HG03103 (cell line): ENCODE measurements around the gene PCDHGA8.
"Not testable (repeated sequence)": the region's sequence is repeated elsewhere in the genome, so short reads cannot be mapped to it uniquely, and the experiment has no call there.

ENCODE experiments used
- ATAC-seq: cut with Tn5 transposase; IDR thresholded peaks from one replicate; pipeline ENCODE4 v1.9.1; 2021; ENCODE audit warnings: low read depth; ENCODE audit not compliant: unreplicated experiment

Gene PCDHGA8

DNA sequence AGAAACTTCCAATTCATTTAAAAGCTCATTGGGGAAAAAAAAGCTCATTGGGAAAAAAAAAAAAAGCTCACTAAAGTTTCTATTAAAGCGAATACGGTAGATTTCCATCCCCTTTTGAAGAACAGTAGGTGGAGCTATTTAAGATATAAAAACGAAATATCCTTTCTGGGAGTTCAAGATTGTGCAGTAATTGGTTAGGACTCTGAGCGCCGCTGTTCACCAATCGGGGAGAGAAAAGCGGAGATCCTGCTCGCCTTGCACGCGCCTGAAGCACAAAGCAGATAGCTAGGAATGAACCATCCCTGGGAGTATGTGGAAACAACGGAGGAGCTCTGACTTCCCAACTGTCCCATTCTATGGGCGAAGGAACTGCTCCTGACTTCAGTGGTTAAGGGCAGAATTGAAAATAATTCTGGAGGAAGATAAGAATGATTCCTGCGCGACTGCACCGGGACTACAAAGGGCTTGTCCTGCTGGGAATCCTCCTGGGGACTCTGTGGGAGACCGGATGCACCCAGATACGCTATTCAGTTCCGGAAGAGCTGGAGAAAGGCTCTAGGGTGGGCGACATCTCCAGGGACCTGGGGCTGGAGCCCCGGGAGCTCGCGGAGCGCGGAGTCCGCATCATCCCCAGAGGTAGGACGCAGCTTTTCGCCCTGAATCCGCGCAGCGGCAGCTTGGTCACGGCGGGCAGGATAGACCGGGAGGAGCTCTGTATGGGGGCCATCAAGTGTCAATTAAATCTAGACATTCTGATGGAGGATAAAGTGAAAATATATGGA, 38.1 kb downstream of the PCDHGA8 start, which contains the start of gene PCDHGA12:
PCDHGA12 (plus strand) TSS at position 176 of the 782 bp plus-strand sequence; CDS start at position 429, 253 bp downstream.
- peak; percentile 80 for ATAC-seq

DNA sequence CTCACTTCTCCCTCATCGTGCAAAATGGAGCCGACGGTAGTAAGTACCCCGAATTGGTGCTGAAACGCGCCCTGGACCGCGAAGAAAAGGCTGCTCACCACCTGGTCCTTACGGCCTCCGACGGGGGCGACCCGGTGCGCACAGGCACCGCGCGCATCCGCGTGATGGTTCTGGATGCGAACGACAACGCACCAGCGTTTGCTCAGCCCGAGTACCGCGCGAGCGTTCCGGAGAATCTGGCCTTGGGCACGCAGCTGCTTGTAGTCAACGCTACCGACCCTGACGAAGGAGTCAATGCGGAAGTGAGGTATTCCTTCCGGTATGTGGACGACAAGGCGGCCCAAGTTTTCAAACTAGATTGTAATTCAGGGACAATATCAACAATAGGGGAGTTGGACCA, 38.9 kb downstream of the PCDHGA8 start:
- ATAC-seq, result peak; percentile 49

DNA sequence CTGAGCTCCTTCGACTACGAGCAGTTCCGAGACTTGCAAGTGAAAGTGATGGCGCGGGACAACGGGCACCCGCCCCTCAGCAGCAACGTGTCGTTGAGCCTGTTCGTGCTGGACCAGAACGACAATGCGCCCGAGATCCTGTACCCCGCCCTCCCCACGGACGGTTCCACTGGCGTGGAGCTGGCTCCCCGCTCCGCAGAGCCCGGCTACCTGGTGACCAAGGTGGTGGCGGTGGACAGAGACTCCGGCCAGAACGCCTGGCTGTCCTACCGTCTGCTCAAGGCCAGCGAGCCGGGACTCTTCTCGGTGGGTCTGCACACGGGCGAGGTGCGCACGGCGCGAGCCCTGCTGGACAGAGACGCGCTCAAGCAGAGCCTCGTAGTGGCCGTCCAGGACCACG, 39.9 kb downstream of the PCDHGA8 start:
- not testable (repeated sequence) for ATAC-seq

DNA sequence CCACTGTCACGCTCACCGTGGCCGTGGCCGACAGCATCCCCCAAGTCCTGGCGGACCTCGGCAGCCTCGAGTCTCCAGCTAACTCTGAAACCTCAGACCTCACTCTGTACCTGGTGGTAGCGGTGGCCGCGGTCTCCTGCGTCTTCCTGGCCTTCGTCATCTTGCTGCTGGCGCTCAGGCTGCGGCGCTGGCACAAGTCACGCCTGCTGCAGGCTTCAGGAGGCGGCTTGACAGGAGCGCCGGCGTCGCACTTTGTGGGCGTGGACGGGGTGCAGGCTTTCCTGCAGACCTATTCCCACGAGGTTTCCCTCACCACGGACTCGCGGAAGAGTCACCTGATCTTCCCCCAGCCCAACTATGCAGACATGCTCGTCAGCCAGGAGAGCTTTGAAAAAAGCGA, 40.3 kb downstream of the PCDHGA8 start:
- not testable (repeated sequence) for ATAC-seq

DNA sequence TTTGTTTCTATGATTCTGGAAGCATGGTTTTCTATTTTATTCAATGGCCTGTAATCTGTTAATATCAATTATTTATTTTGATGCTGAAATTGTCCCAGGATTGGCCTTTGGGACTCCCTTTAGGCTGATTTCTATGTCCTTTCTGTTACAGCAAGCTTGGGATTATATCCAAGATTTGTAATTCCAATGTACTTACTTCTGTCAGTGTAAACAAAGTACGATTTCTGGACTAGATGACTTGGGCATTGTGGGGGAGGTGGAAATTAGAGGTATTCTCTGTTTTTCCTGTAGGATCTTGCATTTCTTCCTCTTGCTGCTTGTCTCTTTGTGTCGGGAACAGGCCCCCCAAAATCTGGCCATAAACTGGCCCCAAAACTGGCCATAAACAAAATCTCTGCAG, 41.6 kb downstream of the PCDHGA8 start:
- no peak for ATAC-seq

DNA sequence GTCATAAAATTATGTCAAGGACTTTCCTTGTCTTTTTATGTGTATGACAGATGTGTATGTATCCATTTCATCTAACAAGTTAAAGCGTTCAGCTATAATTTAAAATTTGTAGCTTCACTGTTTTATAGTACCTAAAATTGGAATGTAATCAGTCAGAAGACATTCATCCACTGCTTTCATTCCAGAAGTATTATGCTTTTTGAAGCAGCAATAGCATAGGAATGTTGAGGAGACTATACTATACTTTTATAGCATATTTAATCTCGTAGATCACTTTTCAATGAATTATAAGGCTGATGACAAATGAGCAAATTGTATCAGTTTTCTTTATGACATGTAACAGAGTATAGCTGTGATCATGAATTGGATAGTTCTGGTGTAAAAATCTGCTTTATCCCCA, 44.8 kb downstream of the PCDHGA8 start:
- no peak for ATAC-seq

DNA sequence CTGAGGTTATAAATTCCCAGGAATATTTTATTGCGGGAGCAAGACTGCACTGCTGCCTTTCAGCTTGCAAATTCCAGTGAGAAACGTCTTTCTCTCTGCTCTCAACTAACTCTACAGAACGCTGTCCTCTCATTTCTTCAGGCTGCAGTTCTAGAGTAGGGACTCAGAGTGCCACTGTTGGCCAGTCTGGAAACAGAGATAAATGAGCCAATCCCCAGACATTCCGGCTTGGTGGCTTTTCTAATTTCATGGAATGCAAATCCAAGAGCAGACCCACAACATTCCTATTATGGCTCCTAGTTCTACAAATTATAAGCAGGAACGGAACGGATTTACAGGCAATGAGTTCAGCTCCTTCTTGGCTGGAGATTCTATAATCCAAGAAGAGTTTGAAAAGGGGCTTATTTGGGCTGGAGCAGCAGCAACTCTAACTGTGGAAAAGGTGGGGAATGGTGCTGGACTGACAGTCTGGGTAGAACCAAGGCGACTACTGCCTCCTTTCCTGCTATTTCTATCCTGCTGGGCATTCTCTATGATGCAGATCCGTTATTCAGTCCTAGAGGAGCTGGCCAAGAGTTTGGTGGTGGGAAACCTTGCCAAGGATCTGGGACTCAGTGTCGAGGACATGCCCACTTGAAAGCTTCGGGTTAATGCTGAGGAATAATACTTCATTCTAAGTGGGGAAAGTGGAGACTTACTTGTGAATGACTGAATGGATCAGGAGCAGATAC, 47.1 kb downstream of the PCDHGA8 start:
- no peak for ATAC-seq

DNA sequence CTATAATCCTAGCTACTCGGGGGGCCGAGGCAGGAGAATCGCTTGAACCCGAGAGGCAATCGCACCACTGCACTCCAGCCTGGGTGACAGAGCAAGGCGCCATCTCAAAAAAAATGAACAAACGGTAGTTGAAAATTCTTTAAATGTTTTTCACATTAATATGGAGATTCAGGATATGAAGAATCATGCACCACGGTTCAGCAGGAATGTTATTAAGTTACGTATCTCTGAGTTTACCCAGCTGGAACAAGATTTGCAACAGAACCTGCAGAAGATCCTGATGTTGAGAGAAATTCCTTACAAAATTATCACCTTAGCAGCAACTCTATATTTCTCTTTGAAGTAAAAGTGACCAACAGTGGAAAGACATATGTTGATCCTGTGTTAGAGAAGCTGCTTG, 47.9 kb downstream of the PCDHGA8 start:
- no peak for ATAC-seq

DNA sequence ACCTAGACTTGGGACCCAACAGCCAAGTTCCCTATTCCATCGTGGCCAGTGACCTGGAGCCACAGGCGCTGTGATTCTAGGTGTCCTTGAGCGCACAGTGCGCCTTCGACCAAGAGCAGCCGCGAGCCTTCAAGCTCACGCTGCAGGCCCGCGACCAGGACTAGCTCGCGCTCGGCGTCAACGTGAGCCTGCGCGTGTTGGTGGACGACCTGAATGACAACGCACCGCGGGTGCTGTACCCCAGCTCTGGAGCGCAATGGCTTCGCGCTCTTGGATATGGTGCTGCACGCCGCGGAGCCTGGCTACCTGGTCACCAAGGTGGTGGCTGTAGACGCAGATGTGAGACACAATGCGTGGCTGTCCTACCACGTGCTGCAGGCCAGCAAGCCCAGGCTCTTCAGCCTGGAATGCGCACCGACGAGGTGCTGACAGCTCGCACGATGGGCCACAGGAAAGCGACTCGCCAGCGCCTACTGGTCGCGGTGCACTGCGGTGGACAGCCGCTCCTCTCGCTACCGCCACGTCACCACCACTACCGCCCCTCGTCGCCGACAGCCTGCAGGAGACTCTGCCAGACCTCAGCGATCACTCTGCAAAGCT, 49.2 kb downstream of the PCDHGA8 start:
- no peak for ATAC-seq
